HepG2 (cell line): ENCODE data around the gene DQX1. TPM values are rescaled to one million over a fixed set of nuclear protein-coding genes. Genes with fewer than 3 reads are reported as not detected.
A peak's percentile ranks its signal among the peaks of the same experiment; 100 is the strongest.

Source experiments
- ATF5 ChIP-seq: sonication (generic); formaldehyde crosslinking; IDR thresholded peaks from 2 replicates; pipeline ENCODE4 v1.4.0; 2020; ENCODE audit warnings: mild to moderate bottlenecking, low read depth, missing genetic modification reagents
- DMAP1 ChIP-seq: IDR thresholded peaks from 2 replicates; pipeline ENCODE4 v1.6.1; 2016
- ERF ChIP-seq: IDR thresholded peaks from 2 replicates; pipeline ENCODE4 v1.6.1; 2018; ENCODE audit warnings: missing biosample characterization, missing genetic modification reagents
- FOXK1 ChIP-seq: sonication (generic); formaldehyde crosslinking; IDR thresholded peaks from 2 replicates; pipeline ENCODE4 v1.4.0; 2020; ENCODE audit warnings: low read depth, missing genetic modification reagents, borderline replicate concordance
- LCORL ChIP-seq, 2 experiments: fragments of 450-650 bp in 1 of 2; sonication (generic) in 1 of 2; formaldehyde crosslinking in 1 of 2; IDR thresholded peaks; 2 replicates each; pipeline versions ENCODE4 v1.5.0 to v1.6.1; 2017 to 2020; ENCODE audit warnings: antibody characterized with exemption in 1 of 2, missing genetic modification reagents in 1 of 2
- NCOA5 ChIP-seq: sonication (generic); formaldehyde crosslinking; IDR thresholded peaks from 2 replicates; pipeline ENCODE4 v1.4.0; 2020; ENCODE audit warnings: missing genetic modification reagents
- NR0B2 ChIP-seq: sonication (generic); formaldehyde crosslinking; IDR thresholded peaks from 2 replicates; pipeline ENCODE4 v1.4.0; 2020; ENCODE audit warnings: mild to moderate bottlenecking, missing genetic modification reagents
- PRDM10 ChIP-seq: sonication (generic); formaldehyde crosslinking; IDR thresholded peaks from 2 replicates; pipeline ENCODE4 v1.4.0; 2020; ENCODE audit warnings: low read depth, missing genetic modification reagents
- RERE ChIP-seq: IDR thresholded peaks from 2 replicates; pipeline ENCODE4 v1.6.1; 2016; ENCODE audit warnings: low read depth, missing genetic modification reagents, missing compliant biosample characterization
- SNAPC5 ChIP-seq: sonication (generic); formaldehyde crosslinking; IDR thresholded peaks from 2 replicates; pipeline ENCODE4 v1.8.1; 2023; ENCODE audit warnings: mild to moderate bottlenecking, missing genetic modification reagents, borderline replicate concordance
- SP2 ChIP-seq: sonication (generic); formaldehyde crosslinking; IDR thresholded peaks from 2 replicates; pipeline ENCODE4 v1.5.1; 2020; ENCODE audit warnings: mild to moderate bottlenecking, missing genetic modification reagents
- ZBTB3 ChIP-seq: sonication (generic); formaldehyde crosslinking; IDR thresholded peaks from 2 replicates; pipeline ENCODE4 v1.4.0; 2020; ENCODE audit warnings: low read depth, mild to moderate bottlenecking, moderate library complexity, missing genetic modification reagents, borderline replicate concordance
- ZC3H4 ChIP-seq: sonication (generic); formaldehyde crosslinking; IDR thresholded peaks from 2 replicates; pipeline ENCODE4 v1.4.0; 2020; ENCODE audit warnings: missing genetic modification reagents, borderline replicate concordance
- ZNF451 ChIP-seq: sonication (generic); formaldehyde crosslinking; IDR thresholded peaks from 2 replicates; pipeline ENCODE4 v1.5.0; 2020; ENCODE audit warnings: mild to moderate bottlenecking, missing genetic modification reagents
- ZNF598 ChIP-seq: sonication (generic); formaldehyde crosslinking; IDR thresholded peaks from 2 replicates; pipeline ENCODE4 v1.5.1; 2020; ENCODE audit warnings: mild to moderate bottlenecking, missing genetic modification reagents, borderline replicate concordance
- ZNF616 ChIP-seq: sonication (generic); formaldehyde crosslinking; IDR thresholded peaks from 2 replicates; pipeline ENCODE4 v1.5.0; 2020; ENCODE audit warnings: low read depth, mild to moderate bottlenecking, missing genetic modification reagents
- ZSCAN22 ChIP-seq: sonication (generic); formaldehyde crosslinking; IDR thresholded peaks from 2 replicates; pipeline ENCODE4 v1.4.0; 2020; ENCODE audit warnings: mild to moderate bottlenecking, missing genetic modification reagents
- polyA plus RNA-seq, 8 experiments: library from polyadenylated mRNA; depleted of rRNA in 3 of 8; stranded (reverse) in 7 of 8; unstranded in 1 of 8; fragments of >200 nt; fragmentation: Illumina TruSeq in 4 of 8; extraction: Trizol in 4 of 8; gene quantifications; 2 replicates each; pipeline versions ENCODE4 v1.2.1 to v1.2.3, GENCODE V29; 2011 to 2016; ENCODE audit warnings: low read depth in 4 of 8, missing spikeins in 1 of 8, mixed read lengths in 1 of 8; ENCODE audit not compliant: insufficient read depth in 1 of 8
- total RNA-seq, 5 experiments: library from RNA; depleted of rRNA; stranded (reverse); fragments of >200 nt; fragmentation: Illumina TruSeq; extraction: Trizol; gene quantifications; 2 replicates each; pipeline ENCODE4 v1.2.3, GENCODE V29; 2016; ENCODE audit warnings: low read depth in 1 of 5

DQX1 gene
- total and polyA plus RNA-seq, 2 of the 13 experiments (the other 11 are each of a cell fraction or from before 2014, with no cell fraction given) = 27.6 to 89.8 TPM

GRCh38 chr2:74525717-74526648 is at the start of gene DQX1 (continued):
- TF ChIP-seq RERE (CRISPR knock-in tag) = peak; percentile 10; the same call in 1 of the 2 replicates
- TF ChIP-seq LCORL (IDR thresholded peaks at IDR 0.05) = peak; percentile 40; the same call in 1 of the 2 replicates
- peak; percentile 81 for TF ChIP-seq LCORL (CRISPR knock-in tag; IDR thresholded peaks at IDR 0.05)
- TF ChIP-seq ZNF616 (CRISPR knock-in tag) = no peak
- no peak for TF ChIP-seq ATF5
- TF ChIP-seq ZSCAN22 (CRISPR knock-in tag) = no peak
- TF ChIP-seq NCOA5 (CRISPR knock-in tag) = no peak
- peak; percentile 45; the same call in 1 of the 2 replicates for TF ChIP-seq ZC3H4 (CRISPR knock-in tag)
- TF ChIP-seq ERF (CRISPR knock-in tag) = peak; percentile 89
- no peak for TF ChIP-seq SP2 (CRISPR knock-in tag)
- peak; percentile 72; the same call in 1 of the 2 replicates for TF ChIP-seq FOXK1
- TF ChIP-seq ZNF451 = no peak
- no peak for TF ChIP-seq NR0B2 (CRISPR knock-in tag)
- peak; percentile 73 for TF ChIP-seq ZNF598 (CRISPR knock-in tag)
- TF ChIP-seq PRDM10 (CRISPR knock-in tag) = peak; percentile 43; the same call in 1 of the 2 replicates
- TF ChIP-seq DMAP1 (CRISPR knock-in tag) = peak; percentile 82
- no peak for TF ChIP-seq SNAPC5
- TF ChIP-seq ZBTB3 (CRISPR knock-in tag) = 0 out of 2 replicates have a peak, but pooled peaks have one; percentile 29
